Activated T-helper 2 cell treated with anti-CD3 and anti-CD28 coated beads, Interferon-gamma antibody, Interleukin-2, Interleukin-4, amounts not matched to agents 10 μg/mL and 5 μg/mL and 100 μg/mL, durations not matched to agents 14 hours and 24 hours and 36 hours (primary cell): ENCODE results near the gene CMTR2. TPM values are rescaled to one million over a fixed set of nuclear protein-coding genes. Genes with fewer than 3 reads are reported as not detected.

Experiments
- DNase-seq: peaks from one replicate; pipeline ENCODE4 v3.0.0; 2021; ENCODE audit warnings: low spot score
- H3K27ac Mint-ChIP-seq: one replicate; pipeline ENCODE4 v1.8.0; 2021; ENCODE audit warnings: mixed read lengths
- H3K27me3 Mint-ChIP-seq: one replicate; pipeline ENCODE4 v1.8.0; 2021; ENCODE audit warnings: low read depth, mixed read lengths
- H3K36me3 Mint-ChIP-seq: one replicate; pipeline ENCODE4 v1.8.0; 2021; ENCODE audit warnings: low read depth, mixed read lengths
- H3K4me1 Mint-ChIP-seq: one replicate; pipeline ENCODE4 v1.8.0; 2021; ENCODE audit warnings: low read depth, mixed read lengths
- H3K4me3 Mint-ChIP-seq: one replicate; pipeline ENCODE4 v1.8.0; 2021; ENCODE audit warnings: low read depth, mild to moderate bottlenecking, moderate library complexity, mixed read lengths
- H3K9me3 Mint-ChIP-seq: one replicate; pipeline ENCODE4 v1.8.0; 2021; ENCODE audit warnings: mixed read lengths
- intact Hi-C: fragments of 100-400 bp; cut with micrococcal nuclease; formaldehyde crosslinking; loops from one replicate; pipeline ENCODE4 v1.15.1; 2023
- total RNA-seq: library from RNA; stranded (reverse); gene quantifications from 2 replicates; pipeline ENCODE4 v1.2.3, GENCODE V29; 2022

CMTR2 gene
- total RNA-seq, 1 donor from 2014 or later: 17.1 TPM

DNA sequence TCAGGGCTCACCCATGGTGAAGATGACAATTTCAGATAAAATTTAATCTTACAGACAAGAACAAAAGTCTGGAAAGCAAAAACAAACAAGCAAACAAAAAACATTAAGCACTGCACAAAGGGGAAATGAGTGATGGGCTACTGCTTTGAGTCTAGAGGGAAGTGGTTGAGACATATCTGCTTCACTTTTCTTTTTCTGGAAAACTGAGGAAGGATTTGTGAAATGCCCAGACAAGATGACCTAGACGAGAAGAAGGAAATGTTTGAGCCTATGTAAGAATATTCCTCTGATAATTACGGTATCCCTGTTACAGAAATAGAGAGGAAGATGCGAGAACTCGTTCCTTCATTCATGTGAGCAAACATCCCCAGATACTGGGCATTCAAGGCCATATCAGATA lies 47.2 kb downstream of the CMTR2 start:
- H3K4me3 Mint-ChIP-seq: no peak overlapping the region
- H3K27ac Mint-ChIP-seq: no peak overlapping the region
- no peaks in the 10 kb centered on the region for H3K36me3 Mint-ChIP-seq
- intact Hi-C loops: no loop called here
- no peak for DNase-seq
- no peaks in the 10 kb centered on the region for H3K27me3 Mint-ChIP-seq
- no peaks in the 10 kb centered on the region for H3K4me1 Mint-ChIP-seq
- no peaks in the 10 kb centered on the region for H3K9me3 Mint-ChIP-seq

Other genes with a start within 250 kb of the CMTR2 start
- gene HYDIN, start 58.7 kb downstream of the CMTR2 start, total RNA-seq: not detected in 2 replicates
- not detected in 2 replicates for gene CALB2, start 69.3 kb upstream of the CMTR2 start, total RNA-seq
- not detected in 2 replicates for gene TLE7, start 152.7 kb upstream of the CMTR2 start, total RNA-seq
- 4.9 and 6.0 TPM in 2 replicates for gene ZNF23, start 172.8 kb upstream of the CMTR2 start, total RNA-seq
- 2.1 and 2.8 TPM in 2 replicates for gene ZNF19, start 199.9 kb upstream of the CMTR2 start, total RNA-seq
- gene CHST4, start 237.0 kb upstream of the CMTR2 start, total RNA-seq: 0.09 TPM in 1 of 2 replicates, not detected in the other